NCI-H2081 (cell line): ENCODE results near the gene HSFX3.
A peak's percentile ranks its signal among the peaks of the same experiment; 100 is the strongest.
"Not testable (repeated sequence)": the region's sequence is repeated elsewhere in the genome, so short reads cannot be mapped to it uniquely, and the experiment has no call there.

Experiments
- DNase-seq, 2 experiments: peaks; one replicate each; lab custom pipeline; 2025; lab: John Stamatoyannopoulos, UW

The HSFX3 gene

DNA sequence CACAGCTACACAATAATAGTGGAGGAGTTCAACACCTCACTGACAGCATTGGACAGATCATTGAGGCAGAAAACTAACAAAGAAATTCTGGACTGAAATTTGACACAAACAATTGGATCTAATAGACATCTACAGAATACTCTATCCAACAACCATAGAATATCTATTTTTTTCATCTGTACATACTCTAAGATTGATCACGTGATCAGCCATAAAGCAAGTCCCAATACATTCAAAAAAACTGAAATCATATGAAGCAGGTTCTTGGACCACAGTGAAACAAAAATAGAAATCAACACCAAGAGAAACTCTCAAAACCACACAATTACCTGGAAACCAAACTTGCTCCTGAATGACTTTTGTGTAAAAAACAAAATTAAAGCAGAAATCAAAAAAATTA is 32.4 kb downstream of the HSFX3 start:
- no peak for DNase-seq

DNA sequence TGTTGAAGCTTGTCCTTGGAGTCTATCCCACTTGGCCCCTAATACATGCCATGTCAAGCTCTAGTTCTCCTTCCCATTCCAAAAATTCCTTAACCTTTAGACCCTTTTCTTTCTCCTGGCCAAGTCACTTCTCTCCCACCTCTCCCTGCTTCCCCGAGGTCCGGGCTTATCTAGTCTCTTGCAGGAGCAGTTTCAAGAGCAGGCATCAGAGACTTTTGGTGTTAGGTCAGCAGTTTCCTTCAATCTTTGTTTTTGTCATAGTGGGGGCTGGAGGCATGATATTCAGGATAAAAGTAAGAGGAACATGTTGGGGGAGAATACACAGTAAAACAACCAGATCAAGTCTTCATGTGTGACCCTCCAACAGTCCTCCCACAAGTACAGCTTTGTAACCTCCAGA is 33.1 kb downstream of the HSFX3 start:
- no peak for DNase-seq

DNA sequence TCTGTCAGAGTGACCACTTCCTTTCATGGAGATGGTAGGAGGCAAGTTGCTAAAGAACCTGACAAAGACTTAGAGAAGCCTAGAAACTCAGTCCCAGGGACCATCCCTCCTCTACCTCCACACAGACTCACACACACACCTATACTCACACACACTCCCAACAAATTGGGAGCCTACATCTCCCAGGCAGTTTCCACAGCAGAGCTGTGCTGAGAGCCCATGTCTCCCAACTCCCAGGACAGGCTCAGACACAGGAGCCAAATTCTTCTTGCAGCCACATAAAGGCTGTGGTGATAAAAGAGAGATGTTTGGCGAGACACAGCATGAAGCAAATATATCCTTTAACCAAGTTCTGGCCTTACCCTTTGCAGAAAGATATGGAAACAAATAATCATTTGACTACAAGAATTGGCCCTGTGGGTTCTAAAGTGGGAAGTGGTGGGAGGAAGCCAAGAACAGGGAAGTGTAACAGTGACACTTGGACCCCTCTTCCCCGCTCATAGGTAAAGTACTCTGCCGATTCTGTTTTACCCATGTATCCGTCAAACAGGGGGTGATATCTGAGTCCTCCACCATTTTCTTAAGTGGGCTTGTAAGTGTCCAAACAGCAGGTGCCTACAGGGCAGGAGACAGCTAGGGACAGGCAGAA is 33.6 kb downstream of the HSFX3 start:
- DNase-seq = no peak

- DNase-seq = no peak
These were observed 35.8 kb downstream of the HSFX3 start for GRCh38 chrX:149513825-149514428.

DNA sequence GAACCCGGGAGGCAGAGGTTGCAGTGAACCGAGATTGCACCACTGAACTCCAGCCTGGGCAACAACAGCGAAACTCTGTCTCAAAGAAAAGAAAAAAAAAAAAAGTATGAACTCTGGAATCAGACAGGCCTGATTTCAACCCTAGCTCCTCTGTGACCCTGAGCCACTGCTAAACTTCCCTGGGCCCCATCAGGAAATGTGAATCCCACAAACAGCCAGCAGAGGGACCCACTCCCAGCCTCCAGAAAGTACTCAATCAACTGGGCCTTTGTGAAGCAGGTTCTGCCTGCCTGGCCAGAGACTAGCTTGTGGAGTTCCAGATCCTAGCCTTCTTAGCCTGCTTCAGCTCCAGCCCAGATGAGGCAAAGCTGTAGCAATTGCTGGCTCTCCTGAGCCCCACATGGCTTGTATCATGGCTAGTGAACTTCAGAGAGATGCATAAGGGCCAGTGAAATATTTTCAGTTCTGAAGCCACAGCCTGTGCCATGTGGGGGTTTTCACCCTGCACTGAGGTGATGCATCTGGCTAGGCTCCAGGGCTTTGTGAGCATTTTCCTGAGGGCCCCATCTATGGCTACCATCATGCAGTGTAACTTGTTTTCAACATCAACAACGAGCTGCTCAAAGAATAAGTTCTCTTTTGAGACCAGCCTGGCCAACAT is 37.4 kb downstream of the HSFX3 start:
- DNase-seq = peak in 1 of 2 experiments; percentile 11

DNA sequence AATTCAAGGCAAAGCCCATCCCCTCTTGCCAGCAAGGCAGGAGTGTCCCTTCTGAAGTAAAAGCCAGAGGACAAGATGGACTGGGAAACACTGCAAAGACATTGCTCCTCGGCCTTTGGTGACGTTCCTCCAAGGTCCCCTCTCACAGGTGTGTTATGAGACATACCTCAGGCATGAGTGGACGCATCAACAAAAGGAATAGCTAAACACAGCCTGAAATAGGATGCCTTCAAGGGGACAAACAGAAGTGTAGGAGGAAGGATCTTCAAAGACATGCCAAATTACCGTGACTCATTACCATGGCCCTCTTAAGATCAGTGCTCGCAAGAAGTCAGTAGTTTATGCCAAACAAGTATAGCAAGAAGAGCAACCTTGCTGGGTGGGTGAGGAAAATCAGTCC is 38.6 kb downstream of the HSFX3 start:
- DNase-seq = no peak

DNA sequence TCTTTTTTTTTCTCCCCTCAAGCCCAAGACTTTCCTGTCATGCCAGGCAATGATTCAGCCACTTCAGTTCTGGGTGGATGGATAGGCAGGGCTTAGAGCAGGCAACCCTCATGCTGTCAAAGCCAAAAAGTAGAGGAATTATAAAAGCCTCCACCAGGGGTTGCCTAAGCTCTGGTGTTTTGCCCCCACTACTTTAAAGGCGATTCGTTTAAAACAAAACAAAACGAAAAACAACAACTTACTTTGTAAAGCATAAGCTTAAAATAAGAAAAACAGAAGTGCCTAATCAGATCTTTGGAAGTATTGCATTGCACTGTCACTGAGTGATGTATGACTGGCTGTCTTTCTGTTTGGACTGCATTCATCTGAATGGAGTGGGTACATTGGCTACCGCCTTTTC is 39.3 kb downstream of the HSFX3 start:
- no peak for DNase-seq

GRCh38 chrX:149508467-149508866 is 41.3 kb downstream of the HSFX3 start:
- no peak for DNase-seq

GRCh38 chrX:149506349-149506748 is 43.4 kb downstream of the HSFX3 start:
- no peak for DNase-seq

- no peak for DNase-seq
These were observed 44.1 kb downstream of the HSFX3 start for GRCh38 chrX:149505671-149506070.

- DNase-seq = peak; percentile 69 to 71
These were observed 44.6 kb downstream of the HSFX3 start, which contains the start of gene IDS for GRCh38 chrX:149504915-149505651. TSS of gene IDS (minus strand) at chrX:149505306. CDS start at chrX:149505137, 169 bp downstream.

DNA sequence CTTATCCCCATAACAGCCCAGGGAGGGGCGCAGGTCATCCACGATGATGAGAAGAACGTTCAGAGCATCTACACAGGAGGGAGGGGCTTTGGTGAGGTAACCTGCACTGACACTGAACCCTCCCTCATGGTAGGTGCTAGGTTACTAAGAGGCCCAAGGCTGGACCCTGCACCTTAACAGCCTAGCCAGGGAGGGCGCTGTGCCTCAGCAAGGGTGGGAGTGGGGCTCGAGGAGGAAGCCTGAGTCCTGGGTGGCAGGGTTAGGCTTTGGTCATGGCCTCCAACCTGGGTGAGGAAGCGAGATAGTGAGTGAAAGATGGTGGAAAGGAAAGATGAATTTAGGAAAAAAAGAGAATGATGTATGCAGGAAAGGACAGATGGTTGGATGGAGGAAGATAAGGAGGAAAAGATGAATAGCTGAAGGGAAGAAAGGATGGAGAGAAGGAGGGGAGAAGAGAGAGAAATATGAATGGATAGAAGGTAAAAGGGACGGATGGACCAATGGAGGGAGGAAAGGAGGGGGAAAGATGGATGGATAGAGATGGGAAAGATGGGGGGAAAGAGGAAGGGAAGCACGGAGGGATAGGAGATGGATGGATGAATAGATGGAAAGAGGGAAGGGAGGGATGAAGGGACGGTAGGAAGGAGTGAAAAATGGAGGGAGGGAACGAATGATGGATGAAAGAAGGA is 45.4 kb downstream of the HSFX3 start:
- DNase-seq = no peak

DNA sequence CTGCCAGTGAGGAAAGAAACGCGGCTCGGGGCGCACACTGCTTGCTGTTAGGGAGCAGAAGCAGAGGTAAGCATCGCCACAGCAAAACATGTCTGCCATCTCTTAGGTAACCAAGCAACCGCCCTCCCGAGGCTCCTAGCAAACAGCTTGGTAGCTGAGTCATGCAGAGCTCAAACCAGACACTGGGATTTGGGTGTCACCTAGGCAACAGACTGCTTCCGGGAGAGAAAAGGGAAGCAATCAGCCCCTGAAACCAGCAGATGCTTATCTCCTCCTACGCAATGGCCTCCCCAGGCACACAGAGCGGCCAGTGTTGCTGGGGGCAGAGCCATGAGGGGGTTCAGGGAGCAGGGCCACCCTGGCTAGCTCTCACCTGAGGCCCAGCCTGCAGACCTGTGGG is 46.3 kb downstream of the HSFX3 start:
- not testable (repeated sequence) for DNase-seq

GRCh38 chrX:149502923-149503322 is 46.8 kb downstream of the HSFX3 start:
- DNase-seq = not testable (repeated sequence)

DNA sequence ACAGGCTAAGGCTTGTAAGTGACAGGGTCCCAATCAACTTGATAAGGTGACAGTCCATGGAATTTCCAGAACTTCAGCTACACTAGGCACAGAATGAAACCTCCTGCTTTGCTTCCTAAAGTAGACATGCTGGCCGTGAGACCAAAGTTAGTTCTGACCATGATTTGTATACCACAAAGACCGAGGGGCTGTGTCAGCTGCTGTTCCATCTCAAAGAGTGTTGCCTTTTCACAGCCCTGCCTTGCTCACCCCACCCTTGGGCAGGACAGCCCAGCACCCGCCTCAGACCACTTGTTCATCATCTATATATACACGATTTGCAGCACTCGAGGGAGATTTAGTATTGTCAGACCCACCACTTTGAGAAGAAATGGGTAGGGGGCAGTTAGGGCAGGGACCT is 50.0 kb downstream of the HSFX3 start:
- no peak for DNase-seq

DNA sequence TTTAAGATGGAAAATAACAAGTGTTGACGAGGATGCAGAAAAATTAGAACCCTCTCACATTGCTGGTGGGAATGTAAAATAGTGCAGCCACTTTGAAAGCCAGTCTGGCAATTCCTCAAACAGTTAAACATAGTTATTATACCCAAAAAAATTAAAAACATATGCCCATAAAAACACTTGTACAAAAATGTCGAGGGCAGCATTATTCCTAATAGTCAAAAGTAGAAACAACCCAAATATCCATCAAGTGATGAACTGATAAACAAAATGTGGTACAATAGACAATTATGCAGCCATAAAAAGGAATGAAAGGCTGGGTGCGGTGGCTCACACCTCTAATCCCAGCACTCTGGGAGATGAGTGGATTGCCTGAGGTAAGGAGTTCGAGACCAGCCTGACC is 51.0 kb downstream of the HSFX3 start:
- no peak for DNase-seq
